Adrenal gland (tissue), 12 donors: Measurements from ENCODE around the gene THPO. TPM values are rescaled to one million over a fixed set of nuclear protein-coding genes. Genes with fewer than 3 reads are reported as not detected.

ENCODE experiments used
- DNase-seq, 7 donors: peaks; one replicate each; pipeline ENCODE4 v3.0.0-alpha.2; 2019 to 2020
- H3K27ac ChIP-seq, 5 donors: fragments of 200-600 bp; sonication (generic) in 4 of 5; 1 replicate in 3 of 5; 2 replicates in 2 of 5; pipeline versions ENCODE4 v1.5.1 to v1.8.0; 2016 to 2020; ENCODE audit warnings: mild to moderate bottlenecking in 1 of 5
- H3K27me3 ChIP-seq: fragments of 200-600 bp; 2 replicates; pipeline ENCODE4 v1.8.0; 2021
- H3K36me3 ChIP-seq, 2 donors: fragments of 200-600 bp; replicated peaks in 1 of 2; 1 replicate in 1 of 2; 2 replicates in 1 of 2; pipeline versions ENCODE4 v1.5.1 to v1.8.0; 2018 to 2022
- H3K4me1 ChIP-seq, 2 donors: fragments of 200-600 bp; replicated peaks in 1 of 2; 1 replicate in 1 of 2; 2 replicates in 1 of 2; pipeline versions ENCODE4 v1.5.1 to v1.8.0; 2018 to 2021
- H3K4me3 ChIP-seq, 4 donors: fragments of 200-600 bp; sonication (generic) in 3 of 4; one replicate each; pipeline ENCODE4 v1.5.1; 2016 to 2018
- H3K9me3 ChIP-seq, 3 donors: fragments of 200-600 bp; sonication (generic) in 1 of 3; replicated peaks in 1 of 3; 1 replicate in 2 of 3; 2 replicates in 1 of 3; pipeline versions ENCODE4 v1.5.1 to v1.8.0; 2016 to 2021
- CTCF ChIP-seq, 6 experiments: fragments of 450-650 bp in 4 of 6; fragments of 200-600 bp in 2 of 6; sonication (generic) in 1 of 6; IDR thresholded peaks; 1 replicate in 5 of 6; 2 replicates in 1 of 6; pipeline versions ENCODE4 v1.5.1 to v1.8.0; 2016 to 2021; ENCODE audit warnings: antibody characterized with exemption in 6 of 6, mild to moderate bottlenecking in 2 of 6, moderate library complexity in 1 of 6
- POLR2A ChIP-seq, 2 donors: fragments of 450-650 bp; IDR thresholded peaks; one replicate each; pipeline ENCODE4 v1.6.1; 2017; ENCODE audit warnings: antibody characterized with exemption in 2 of 2, mild to moderate bottlenecking in 2 of 2, moderate library complexity in 1 of 2
- WGBS, 4 donors: extraction: QIAGEN DNeasy Blood & Tissue Kit in 2 of 4; methylation state at CpG; one replicate each; pipeline versions ENCODE4 v1.1.5 to v1.1.7; 2013 to 2017; 5-methylcytosine and 5-hydroxymethylcytosine counted together
- intact Hi-C, 2 donors: fragments of 100-400 bp; cut with DNase I; formaldehyde crosslinking; loops; one replicate each; pipeline versions ENCODE4 v1.14.1 to v1.15.0; 2022 to 2023
- polyA plus RNA-seq, 3 donors: library from polyadenylated mRNA; stranded (reverse); fragments of 200-250 nt in 2 of 3; fragments of 350-450 nt in 1 of 3; fragmentation: Illumina TruSeq in 1 of 3; extraction: RNeasy Lipid Tissue Mini Kit (QIAGEN cat#74804) in 1 of 3; gene quantifications; one replicate each; pipeline ENCODE4 v1.2.3, GENCODE V29; 2013 to 2014
- total RNA-seq, 9 donors: library from RNA; depleted of rRNA in 4 of 9; stranded (reverse); fragments of >200 nt in 4 of 9; fragments of 120-200 nt in 1 of 9; fragmentation: NEBNext Ultra II Directional in 1 of 9; extraction: Animal tissue kit (Norgen Biotek cat#: 25700) in 1 of 9; gene quantifications; one replicate each; pipeline versions ENCODE4 v1.1.0 to v1.2.4, GENCODE V29; 2013 to 2023
- donor health status: healthy with polysubstance abuse.
- donor health status: Bipolar disorder and iron deficiency.
- donor health status: DM: yes; HTN: yes; CAD: no.
- donor health status: DM: no; HTN: no; CAD: no.
- donor health status: DM: no; HTN: no; CAD: no.
- donor health status: DM: yes; HTN: yes; CAD: no.

Gene THPO
- total and polyA plus RNA-seq, 12 donors = 0.11 to 5.3 (median 2.2) TPM; not detected in 3

GRCh38 chr3:184409331-184409926 lies 31.4 kb upstream of the THPO start:
- Histone ChIP-seq H3K9me3 (no peaks in the 10 kb centered on the region), H3K4me1 (no peaks in the 10 kb centered on the region), H3K4me3 (no peak overlapping the region), H3K27ac (no peak overlapping the region), H3K36me3 (no peaks in the 10 kb centered on the region), H3K27me3 (no peaks in the 10 kb centered on the region)
- no peak for TF ChIP-seq CTCF (IDR thresholded peaks at IDR 0.05)
- TF ChIP-seq POLR2A (IDR thresholded peaks at IDR 0.05) = no peak
- DNase-seq = no peak
- intact Hi-C loops = no loop called here
- 81 to 94% (median 90%) methylated on average over 7 to 8 of the region's 8 CpGs for WGBS, 4 donors

- 76 to 83% (median 81%) methylated on average over 18 to 20 of the region's 20 CpGs for WGBS, 4 donors
- TF ChIP-seq POLR2A (IDR thresholded peaks at IDR 0.05) (no peak), CTCF (IDR thresholded peaks at IDR 0.05) (no peak)
Observed at GRCh38 chr3:184405075-184406030, 27.3 kb upstream of the THPO start.

GRCh38 chr3:184399410-184399809 lies 21.4 kb upstream of the THPO start:
- peak in 2 of 7 donors; percentile 50 to 61 for DNase-seq
- H3K36me3 ChIP-seq = no peaks in the 10 kb centered on the region

More at GRCh38 chr3:184405075-184406030, 27.3 kb upstream of the THPO start:
- H3K36me3 ChIP-seq = no peaks in the 10 kb centered on the region
- no peak overlapping the region for H3K4me3 ChIP-seq
- no peak overlapping the region for H3K27ac ChIP-seq
- no peaks in the 10 kb centered on the region for H3K4me1 ChIP-seq
- DNase-seq = no peak
- no peaks in the 10 kb centered on the region for H3K27me3 ChIP-seq
- no peaks in the 10 kb centered on the region for H3K9me3 ChIP-seq
- intact Hi-C loops = no loop called here

More at GRCh38 chr3:184399410-184399809, 21.4 kb upstream of the THPO start:
- Histone ChIP-seq H3K9me3 (no peaks in the 10 kb centered on the region), H3K27me3 (no peaks in the 10 kb centered on the region), H3K27ac (no peak overlapping the region), H3K4me1 (no peaks in the 10 kb centered on the region), H3K4me3 (no peak overlapping the region)
- TF ChIP-seq CTCF (IDR thresholded peaks at IDR 0.05) = no peak
- TF ChIP-seq POLR2A (IDR thresholded peaks at IDR 0.05) = no peak
- WGBS, 4 donors = 19 to 32% (median 25%) methylated on average over 9 of the region's 9 CpGs
- intact Hi-C loops = loop anchor here in 1 of 2 donors (10.0 kb wide), 1 partner anchor 385 kb away; no protein-coding TSS in a partner anchor
